Adrenal gland (tissue), 12 donors: ENCODE data around the gene SCG3. TPM values are rescaled to one million over a fixed set of nuclear protein-coding genes. Genes with fewer than 3 reads are reported as not detected.

Experiments
- DNase-seq, 7 donors: peaks; one replicate each; pipeline ENCODE4 v3.0.0-alpha.2; 2019 to 2020
- H3K27ac ChIP-seq, 5 donors: fragments of 200-600 bp; sonication (generic) in 4 of 5; 1 replicate in 3 of 5; 2 replicates in 2 of 5; pipeline versions ENCODE4 v1.5.1 to v1.8.0; 2016 to 2020; ENCODE audit warnings: mild to moderate bottlenecking in 1 of 5
- H3K27me3 ChIP-seq: fragments of 200-600 bp; 2 replicates; pipeline ENCODE4 v1.8.0; 2021
- H3K36me3 ChIP-seq, 2 donors: fragments of 200-600 bp; replicated peaks in 1 of 2; 1 replicate in 1 of 2; 2 replicates in 1 of 2; pipeline versions ENCODE4 v1.5.1 to v1.8.0; 2018 to 2022
- H3K4me1 ChIP-seq, 2 donors: fragments of 200-600 bp; replicated peaks in 1 of 2; 1 replicate in 1 of 2; 2 replicates in 1 of 2; pipeline versions ENCODE4 v1.5.1 to v1.8.0; 2018 to 2021
- H3K4me3 ChIP-seq, 4 donors: fragments of 200-600 bp; sonication (generic) in 3 of 4; one replicate each; pipeline ENCODE4 v1.5.1; 2016 to 2018
- H3K9me3 ChIP-seq, 3 donors: fragments of 200-600 bp; sonication (generic) in 1 of 3; replicated peaks in 1 of 3; 1 replicate in 2 of 3; 2 replicates in 1 of 3; pipeline versions ENCODE4 v1.5.1 to v1.8.0; 2016 to 2021
- CTCF ChIP-seq, 6 experiments: fragments of 450-650 bp in 4 of 6; fragments of 200-600 bp in 2 of 6; sonication (generic) in 1 of 6; IDR thresholded peaks; 1 replicate in 5 of 6; 2 replicates in 1 of 6; pipeline versions ENCODE4 v1.5.1 to v1.8.0; 2016 to 2021; ENCODE audit warnings: antibody characterized with exemption in 6 of 6, mild to moderate bottlenecking in 2 of 6, moderate library complexity in 1 of 6
- POLR2A ChIP-seq, 2 donors: fragments of 450-650 bp; IDR thresholded peaks; one replicate each; pipeline ENCODE4 v1.6.1; 2017; ENCODE audit warnings: antibody characterized with exemption in 2 of 2, mild to moderate bottlenecking in 2 of 2, moderate library complexity in 1 of 2
- WGBS, 4 donors: extraction: QIAGEN DNeasy Blood & Tissue Kit in 2 of 4; methylation state at CpG; one replicate each; pipeline versions ENCODE4 v1.1.5 to v1.1.7; 2013 to 2017; 5-methylcytosine and 5-hydroxymethylcytosine counted together
- intact Hi-C, 2 donors: fragments of 100-400 bp; cut with DNase I; formaldehyde crosslinking; loops; one replicate each; pipeline versions ENCODE4 v1.14.1 to v1.15.0; 2022 to 2023
- polyA plus RNA-seq, 3 donors: library from polyadenylated mRNA; stranded (reverse); fragments of 200-250 nt in 2 of 3; fragments of 350-450 nt in 1 of 3; fragmentation: Illumina TruSeq in 1 of 3; extraction: RNeasy Lipid Tissue Mini Kit (QIAGEN cat#74804) in 1 of 3; gene quantifications; one replicate each; pipeline ENCODE4 v1.2.3, GENCODE V29; 2013 to 2014
- total RNA-seq, 9 donors: library from RNA; depleted of rRNA in 4 of 9; stranded (reverse); fragments of >200 nt in 4 of 9; fragments of 120-200 nt in 1 of 9; fragmentation: NEBNext Ultra II Directional in 1 of 9; extraction: Animal tissue kit (Norgen Biotek cat#: 25700) in 1 of 9; gene quantifications; one replicate each; pipeline versions ENCODE4 v1.1.0 to v1.2.4, GENCODE V29; 2013 to 2023
- donor health status: healthy with polysubstance abuse.
- donor health status: Bipolar disorder and iron deficiency.
- donor health status: DM: yes; HTN: yes; CAD: no.
- donor health status: DM: no; HTN: no; CAD: no.
- donor health status: DM: no; HTN: no; CAD: no.
- donor health status: DM: yes; HTN: yes; CAD: no.

The SCG3 gene
- total and polyA plus RNA-seq, 12 donors: 0.14 to 18.5 (median 2.7) TPM; not detected in 2

GRCh38 chr15:51677021-51677420, 4.3 kb upstream of the SCG3 start:
- H3K27ac ChIP-seq: no peak overlapping the region
- intact Hi-C loops: no loop called here
- no peaks in the 10 kb centered on the region for H3K9me3 ChIP-seq
- TF ChIP-seq CTCF (IDR thresholded peaks at IDR 0.05) (no peak), POLR2A (IDR thresholded peaks at IDR 0.05) (no peak)
- peaks cover 0 to 7% of the 10 kb centered on the region in 2 donors for H3K4me1 ChIP-seq
- WGBS, 4 donors: 86 to 100% (median 96%) methylated on average over 1 of the region's 1 CpG
- no peaks in the 10 kb centered on the region for H3K36me3 ChIP-seq
- DNase-seq: no peak
- peaks cover 5% of the 10 kb centered on the region for H3K27me3 ChIP-seq
- no peak overlapping the region for H3K4me3 ChIP-seq

GRCh38 chr15:51677452-51677851, 3.9 kb upstream of the SCG3 start:
- Histone ChIP-seq H3K4me3 (no peak overlapping the region), H3K27ac (no peak overlapping the region), H3K36me3 (no peaks in the 10 kb centered on the region), H3K27me3 (peaks cover 10% of the 10 kb centered on the region), H3K9me3 (no peaks in the 10 kb centered on the region), H3K4me1 (peaks cover 0 to 7% of the 10 kb centered on the region in 2 donors)
- no peak for DNase-seq
- 66 to 84% (median 73%) methylated on average over 2 of the region's 2 CpGs for WGBS, 4 donors
- TF ChIP-seq POLR2A (IDR thresholded peaks at IDR 0.05): no peak
- no peak for TF ChIP-seq CTCF (IDR thresholded peaks at IDR 0.05)
- intact Hi-C loops: no loop called here

DNA sequence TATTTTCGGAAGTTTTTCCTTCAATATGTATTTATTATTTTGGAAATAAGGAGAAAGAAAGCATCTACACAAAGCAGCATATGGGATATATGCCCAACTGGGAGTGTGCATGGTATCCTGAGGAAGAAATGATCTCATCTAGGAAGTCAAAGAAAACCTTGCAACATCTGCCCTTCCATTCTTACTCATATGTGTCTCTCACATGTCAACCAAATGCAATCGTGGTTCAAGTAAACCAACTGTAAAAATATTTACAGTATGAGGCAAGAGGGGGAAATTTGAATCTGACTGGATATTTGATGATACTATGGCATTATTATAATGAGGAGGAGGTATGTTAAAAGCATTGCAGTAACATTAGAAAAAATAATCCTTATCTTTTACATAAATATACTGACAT, 3.2 kb upstream of the SCG3 start:
- 58 to 63% (median 60%) methylated on average over 2 of the region's 2 CpGs for WGBS, 4 donors
- H3K27me3 ChIP-seq: peaks cover 12% of the 10 kb centered on the region
- H3K36me3 ChIP-seq: no peaks in the 10 kb centered on the region
- H3K4me1 ChIP-seq: peaks cover 0 to 7% of the 10 kb centered on the region in 2 donors
- intact Hi-C loops: no loop called here
- TF ChIP-seq POLR2A (IDR thresholded peaks at IDR 0.05): no peak
- TF ChIP-seq CTCF (IDR thresholded peaks at IDR 0.05): no peak
- no peak for DNase-seq
- H3K4me3 ChIP-seq: no peak overlapping the region
- H3K27ac ChIP-seq: no peak overlapping the region
- peaks cover 0 to 4% (median 0%) of the 10 kb centered on the region in 3 donors for H3K9me3 ChIP-seq

DNA sequence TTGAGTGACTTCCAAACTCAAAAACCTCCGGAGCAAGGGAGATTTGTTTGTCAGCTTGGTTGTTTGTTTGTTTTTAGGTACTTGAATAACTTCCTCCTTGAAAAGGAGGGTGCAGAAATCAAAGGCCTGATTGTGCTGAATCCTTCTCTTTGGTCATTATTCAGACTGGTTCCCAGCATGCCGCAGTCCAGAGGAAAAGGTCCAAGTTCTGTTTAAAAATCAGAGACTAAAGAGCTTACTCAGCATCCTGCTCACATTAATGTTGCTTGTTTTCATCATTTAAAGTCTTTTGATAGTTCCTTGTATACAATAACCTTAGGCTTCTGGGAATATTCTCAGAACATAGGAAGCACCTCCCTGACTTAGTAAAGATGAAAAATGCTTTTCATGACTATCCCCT, 982 bp upstream of the SCG3 start:
- no peak for TF ChIP-seq CTCF (IDR thresholded peaks at IDR 0.05)
- TF ChIP-seq POLR2A (IDR thresholded peaks at IDR 0.05): no peak
- H3K9me3 ChIP-seq: peaks cover 0 to 5% (median 0%) of the 10 kb centered on the region in 3 donors
- H3K4me1 ChIP-seq: peaks cover 0 to 7% of the 10 kb centered on the region in 2 donors
- intact Hi-C loops: no loop called here
- WGBS, 4 donors: 35 to 51% (median 41%) methylated on average over 2 of the region's 2 CpGs
- peaks cover 12% of the 10 kb centered on the region for H3K27me3 ChIP-seq
- DNase-seq: no peak
- H3K4me3 ChIP-seq: no peak overlapping the region
- H3K36me3 ChIP-seq: no peaks in the 10 kb centered on the region
- no peak overlapping the region for H3K27ac ChIP-seq
